NCI-H128 (cell line): ENCODE measurements around the gene ZDHHC12.
"Not testable (repeated sequence)": the region's sequence is repeated elsewhere in the genome, so short reads cannot be mapped to it uniquely, and the experiment has no call there.

Experiments used
- DNase-seq: peaks from one replicate; lab custom pipeline; 2025; ENCODE audit not compliant: unreplicated experiment; lab: John Stamatoyannopoulos, UW

The ZDHHC12 gene

GRCh38 chr9:128712451-128713410, 11.2 kb downstream of the ZDHHC12 start:
- DNase-seq, result no peak

- no peak for DNase-seq
Observed at GRCh38 chr9:128707446-128707845, 16.5 kb downstream of the ZDHHC12 start.

- DNase-seq, result no peak
Observed at GRCh38 chr9:128706671-128707381, 17.1 kb downstream of the ZDHHC12 start.

GRCh38 chr9:128706045-128706444, 17.9 kb downstream of the ZDHHC12 start:
- no peak for DNase-seq

GRCh38 chr9:128705051-128705965, 18.6 kb downstream of the ZDHHC12 start:
- no peak for DNase-seq

GRCh38 chr9:128704356-128704670, 19.6 kb downstream of the ZDHHC12 start:
- DNase-seq, result no peak

- no peak for DNase-seq
Observed at GRCh38 chr9:128703616-128704355, 20.1 kb downstream of the ZDHHC12 start.

GRCh38 chr9:128702949-128703615, 20.8 kb downstream of the ZDHHC12 start:
- DNase-seq, result no peak

GRCh38 chr9:128702445-128702948, 21.4 kb downstream of the ZDHHC12 start, which contains the start of gene PKN3:
TSS of gene PKN3 (plus strand) at chr9:128702503. CDS start at chr9:128702916, 413 bp downstream.
- DNase-seq, result peak; percentile 74

GRCh38 chr9:128701227-128701854, 22.6 kb downstream of the ZDHHC12 start:
- no peak for DNase-seq

- not testable (repeated sequence) for DNase-seq
Observed at GRCh38 chr9:128699096-128699795, 24.7 kb downstream of the ZDHHC12 start.

- DNase-seq, result no peak
Observed at GRCh38 chr9:128696923-128697707, 26.8 kb downstream of the ZDHHC12 start.

- no peak for DNase-seq
Observed at GRCh38 chr9:128694344-128694743, 29.6 kb downstream of the ZDHHC12 start.

- DNase-seq, result not testable (repeated sequence)
Observed at GRCh38 chr9:128693738-128694137, 30.2 kb downstream of the ZDHHC12 start.

GRCh38 chr9:128690684-128691034, 33.3 kb downstream of the ZDHHC12 start:
- DNase-seq, result no peak

GRCh38 chr9:128689820-128690683, 33.9 kb downstream of the ZDHHC12 start:
- no peak for DNase-seq

GRCh38 chr9:128689293-128689774, 34.6 kb downstream of the ZDHHC12 start:
- DNase-seq, result no peak
